ENCODE results near the gene FAM184A. TPM values are rescaled to one million over a fixed set of nuclear protein-coding genes. Genes with fewer than 3 reads are reported as not detected.

The FAM184A gene
- total RNA-seq, 1 experiment from 2014 or later = 8.7 TPM

DNA sequence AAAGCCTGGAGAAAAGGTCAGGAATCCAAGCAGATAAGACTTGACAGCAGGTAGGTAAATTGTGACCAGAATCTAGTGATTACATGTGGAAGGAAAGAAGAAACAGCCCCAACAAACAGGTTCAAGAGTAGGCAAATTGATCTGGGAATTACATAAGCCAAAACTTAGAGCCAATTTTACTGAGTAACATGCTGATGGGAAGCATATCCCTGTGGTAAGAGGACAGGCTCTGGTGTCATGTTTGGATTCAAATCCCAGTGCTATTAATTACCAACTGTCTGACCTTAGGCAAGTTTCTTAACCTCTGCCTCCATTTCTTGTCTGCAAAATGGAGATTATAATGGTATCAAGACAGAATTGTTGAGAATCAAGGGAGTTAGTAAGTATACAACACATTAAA, 163.9 kb downstream of the FAM184A start:
- TF ChIP-seq REST (IDR thresholded peaks at IDR 0.05; ENCODE audit: insufficient read depth in 1 of 2, low read depth in 2 of 2, low read length in 1 of 2) = no peak
- no peak for TF ChIP-seq POLR2AphosphoS5 (IDR thresholded peaks at IDR 0.05; ENCODE audit: low read depth, low read length)
- no peak for TF ChIP-seq TCF7L2 (IDR thresholded peaks at IDR 0.05; ENCODE audit: low read depth, low read length)
- TF ChIP-seq, protein P1, sequence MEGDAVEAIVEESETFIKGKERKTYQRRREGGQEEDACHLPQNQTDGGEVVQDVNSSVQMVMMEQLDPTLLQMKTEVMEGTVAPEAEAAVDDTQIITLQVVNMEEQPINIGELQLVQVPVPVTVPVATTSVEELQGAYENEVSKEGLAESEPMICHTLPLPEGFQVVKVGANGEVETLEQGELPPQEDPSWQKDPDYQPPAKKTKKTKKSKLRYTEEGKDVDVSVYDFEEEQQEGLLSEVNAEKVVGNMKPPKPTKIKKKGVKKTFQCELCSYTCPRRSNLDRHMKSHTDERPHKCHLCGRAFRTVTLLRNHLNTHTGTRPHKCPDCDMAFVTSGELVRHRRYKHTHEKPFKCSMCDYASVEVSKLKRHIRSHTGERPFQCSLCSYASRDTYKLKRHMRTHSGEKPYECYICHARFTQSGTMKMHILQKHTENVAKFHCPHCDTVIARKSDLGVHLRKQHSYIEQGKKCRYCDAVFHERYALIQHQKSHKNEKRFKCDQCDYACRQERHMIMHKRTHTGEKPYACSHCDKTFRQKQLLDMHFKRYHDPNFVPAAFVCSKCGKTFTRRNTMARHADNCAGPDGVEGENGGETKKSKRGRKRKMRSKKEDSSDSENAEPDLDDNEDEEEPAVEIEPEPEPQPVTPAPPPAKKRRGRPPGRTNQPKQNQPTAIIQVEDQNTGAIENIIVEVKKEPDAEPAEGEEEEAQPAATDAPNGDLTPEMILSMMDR (IDR thresholded peaks at IDR 0.05) = no peak
- TF ChIP-seq SIN3A (IDR thresholded peaks at IDR 0.05; ENCODE audit: borderline replicate concordance, insufficient read depth, low read depth, low read length) = no peak
- DNase-seq (ENCODE audit: low read depth, low spot score) (no peak), ATAC-seq (no peak)
- in situ Hi-C loops (cut with HindIII; ENCODE audit: low pct_unique_long_range_greater_than_20kb, low sequenced_read_pairs) = no loop called here
- POLR2A ChIA-PET = no interaction called here
- no peak overlapping the region for H3K4me3 ChIP-seq (ENCODE audit: low read depth in 2 of 2, low read length in 2 of 2)
- no peaks in the 10 kb centered on the region for H3K9me3 ChIP-seq (ENCODE audit: control insufficient read depth, insufficient read depth, low read depth, low read length)
- H3K27me3 ChIP-seq (ENCODE audit: control insufficient read depth, insufficient read depth, low read length) = no peaks in the 10 kb centered on the region
- intact Hi-C loops (cut with micrococcal nuclease; ENCODE audit: unreplicated experiment) = no loop called here
- no peaks in the 10 kb centered on the region for H3K4me1 ChIP-seq (ENCODE audit: control insufficient read depth, insufficient read depth, low read length)
- H3K36me3 ChIP-seq (ENCODE audit: control insufficient read depth, insufficient read depth, low read length) = peaks cover 61% of the 10 kb centered on the region
- no TSS peak for BruUV-seq (replicated peaks)
- CTCF ChIA-PET = no interaction called here
- no peak overlapping the region for H3K27ac ChIP-seq (ENCODE audit: low read length)

DNA sequence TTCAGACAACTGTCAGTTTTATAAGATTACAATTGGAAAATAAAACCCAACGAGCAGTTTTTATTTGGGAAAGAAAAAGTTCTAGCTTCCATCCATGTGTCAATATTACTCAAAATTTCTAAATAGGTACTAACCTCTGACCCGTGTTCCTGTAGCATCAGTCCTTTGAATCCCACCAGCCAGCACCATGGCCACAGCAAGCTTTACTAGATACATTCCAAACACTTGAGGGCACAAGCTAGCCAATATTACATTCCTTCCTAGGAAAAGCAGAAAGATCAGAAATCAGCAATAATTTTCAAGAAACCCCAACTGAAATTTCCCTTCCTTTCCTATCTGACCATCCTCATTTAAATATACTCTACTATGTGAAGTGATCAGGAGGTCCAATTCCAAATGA, 165.3 kb downstream of the FAM184A start:
- intact Hi-C loops (cut with micrococcal nuclease; ENCODE audit: unreplicated experiment) (no loop called here), in situ Hi-C loops (cut with HindIII; ENCODE audit: low pct_unique_long_range_greater_than_20kb, low sequenced_read_pairs) (no loop called here)
- no peak overlapping the region for H3K4me3 ChIP-seq (ENCODE audit: low read depth in 2 of 2, low read length in 2 of 2)
- H3K9me3 ChIP-seq (ENCODE audit: control insufficient read depth, insufficient read depth, low read depth, low read length) = no peaks in the 10 kb centered on the region
- BruUV-seq (replicated peaks) = no TSS peak
- POLR2A ChIA-PET = no interaction called here
- TF ChIP-seq, protein P1 (IDR thresholded peaks at IDR 0.05) = no peak; the same call in 1 of the 2 replicates
- TF ChIP-seq SIN3A (IDR thresholded peaks at IDR 0.05; ENCODE audit: borderline replicate concordance, insufficient read depth, low read depth, low read length) = no peak
- no peak for TF ChIP-seq POLR2AphosphoS5 (IDR thresholded peaks at IDR 0.05; ENCODE audit: low read depth, low read length)
- no peak for TF ChIP-seq REST (IDR thresholded peaks at IDR 0.05; ENCODE audit: insufficient read depth in 1 of 2, low read depth in 2 of 2, low read length in 1 of 2)
- TF ChIP-seq TCF7L2 (IDR thresholded peaks at IDR 0.05; ENCODE audit: low read depth, low read length) = no peak
- peaks cover 67% of the 10 kb centered on the region for H3K36me3 ChIP-seq (ENCODE audit: control insufficient read depth, insufficient read depth, low read length)
- no peak for ATAC-seq
- H3K27ac ChIP-seq (ENCODE audit: low read length) = no peak overlapping the region
- CTCF ChIA-PET = no interaction called here
- DNase-seq (ENCODE audit: low read depth, low spot score) = no peak
- no peaks in the 10 kb centered on the region for H3K27me3 ChIP-seq (ENCODE audit: control insufficient read depth, insufficient read depth, low read length)
- H3K4me1 ChIP-seq (ENCODE audit: control insufficient read depth, insufficient read depth, low read length) = no peaks in the 10 kb centered on the region
